ENCODE data around the gene ITGB3BP. TPM values are rescaled to one million over a fixed set of nuclear protein-coding genes. Genes with fewer than 3 reads are reported as not detected.

The ITGB3BP gene
- total RNA-seq, 1 experiment from 2014 or later = 23.6 TPM

DNA sequence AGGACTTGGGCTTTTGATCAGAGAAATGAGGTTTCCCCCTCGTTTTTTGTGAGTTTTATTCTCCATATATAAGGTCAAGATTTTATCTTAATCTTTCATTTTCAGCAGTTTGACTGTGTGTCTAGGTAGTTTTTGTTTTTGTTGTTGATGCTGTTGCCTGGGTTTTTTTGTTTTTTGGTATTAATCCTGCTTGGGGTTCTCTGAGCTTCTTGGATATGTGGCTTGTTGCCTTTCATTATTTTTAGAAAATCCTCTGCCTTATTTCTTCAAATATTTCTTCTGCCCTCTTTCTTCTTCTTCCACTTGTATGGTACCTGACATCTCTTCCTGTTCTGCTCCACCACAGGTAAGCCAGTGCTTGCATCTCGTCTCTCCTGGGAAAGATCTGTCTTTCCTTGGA lies 25.3 kb upstream of the ITGB3BP start:
- no peak for DNase-seq
- no peaks in the 10 kb centered on the region for H3K27me3 Mint-ChIP-seq (ENCODE audit: insufficient read depth, unreplicated experiment)
- intact Hi-C loops (cut with micrococcal nuclease; ENCODE audit: unreplicated experiment) = no loop called here

DNA sequence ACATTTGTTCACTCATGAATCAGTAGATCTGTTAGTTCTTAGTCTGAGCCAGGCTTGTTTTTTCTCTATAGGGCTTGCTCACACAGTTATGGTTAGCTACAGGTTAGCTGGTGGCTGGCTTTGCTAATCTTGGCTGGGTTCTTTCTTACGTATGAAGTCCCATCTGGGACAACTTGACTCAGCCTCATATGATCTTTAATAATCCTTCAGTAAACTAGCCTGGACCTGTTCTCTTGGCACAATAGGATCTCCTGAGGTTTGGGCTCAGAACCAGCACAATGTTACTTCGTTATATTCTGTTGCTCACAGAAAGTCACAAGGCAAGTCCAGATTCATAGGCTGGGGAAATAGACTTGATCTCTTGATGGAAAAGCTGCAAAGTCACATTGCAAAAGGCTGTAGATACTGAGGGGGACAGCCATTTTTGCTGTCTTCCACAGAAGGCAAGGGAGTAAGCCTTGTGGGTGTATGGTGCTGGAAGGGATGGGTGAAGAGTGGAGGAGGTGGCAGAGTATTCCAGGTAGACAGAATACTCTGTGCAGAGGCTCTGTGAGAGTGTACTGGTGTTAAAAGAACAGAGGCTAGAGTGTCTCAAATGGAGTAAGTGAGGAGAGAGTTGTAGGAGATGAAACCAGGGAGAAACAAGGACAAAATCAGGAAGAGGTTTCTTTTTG lies 24.7 kb upstream of the ITGB3BP start:
- no peak overlapping the region for H3K4me3 Mint-ChIP-seq (ENCODE audit: unreplicated experiment)
- no peaks in the 10 kb centered on the region for H3K9me3 ChIP-seq
- CTCF ChIA-PET = no interaction called here
- H3K36me3 ChIP-seq (ENCODE audit: control insufficient read depth, insufficient read depth, low read length) = no peaks in the 10 kb centered on the region
- H3K27ac Mint-ChIP-seq (ENCODE audit: unreplicated experiment) = no peak overlapping the region
- no peaks in the 10 kb centered on the region for H3K27me3 Mint-ChIP-seq (ENCODE audit: insufficient read depth, unreplicated experiment)
- BruUV-seq (replicated peaks) = no TSS peak
- intact Hi-C loops (cut with micrococcal nuclease; ENCODE audit: unreplicated experiment) = no loop called here
- H3K4me3 ChIP-seq (ENCODE audit: low read depth, low read length) = no peak overlapping the region
- H3K9me3 Mint-ChIP-seq (ENCODE audit: unreplicated experiment) = no peaks in the 10 kb centered on the region
- H3K4me1 Mint-ChIP-seq (ENCODE audit: low read depth, unreplicated experiment) = no peaks in the 10 kb centered on the region
- POLR2A ChIA-PET = no interaction called here
- H3K4me1 ChIP-seq = no peaks in the 10 kb centered on the region
- no peaks in the 10 kb centered on the region for H3K36me3 Mint-ChIP-seq (ENCODE audit: insufficient read depth, unreplicated experiment)
- no peaks in the 10 kb centered on the region for H3K27me3 ChIP-seq (replicated peaks; ENCODE audit: control insufficient read depth, insufficient read depth, low read length)
- DNase-seq = no peak
- TF ChIP-seq, protein P1, sequence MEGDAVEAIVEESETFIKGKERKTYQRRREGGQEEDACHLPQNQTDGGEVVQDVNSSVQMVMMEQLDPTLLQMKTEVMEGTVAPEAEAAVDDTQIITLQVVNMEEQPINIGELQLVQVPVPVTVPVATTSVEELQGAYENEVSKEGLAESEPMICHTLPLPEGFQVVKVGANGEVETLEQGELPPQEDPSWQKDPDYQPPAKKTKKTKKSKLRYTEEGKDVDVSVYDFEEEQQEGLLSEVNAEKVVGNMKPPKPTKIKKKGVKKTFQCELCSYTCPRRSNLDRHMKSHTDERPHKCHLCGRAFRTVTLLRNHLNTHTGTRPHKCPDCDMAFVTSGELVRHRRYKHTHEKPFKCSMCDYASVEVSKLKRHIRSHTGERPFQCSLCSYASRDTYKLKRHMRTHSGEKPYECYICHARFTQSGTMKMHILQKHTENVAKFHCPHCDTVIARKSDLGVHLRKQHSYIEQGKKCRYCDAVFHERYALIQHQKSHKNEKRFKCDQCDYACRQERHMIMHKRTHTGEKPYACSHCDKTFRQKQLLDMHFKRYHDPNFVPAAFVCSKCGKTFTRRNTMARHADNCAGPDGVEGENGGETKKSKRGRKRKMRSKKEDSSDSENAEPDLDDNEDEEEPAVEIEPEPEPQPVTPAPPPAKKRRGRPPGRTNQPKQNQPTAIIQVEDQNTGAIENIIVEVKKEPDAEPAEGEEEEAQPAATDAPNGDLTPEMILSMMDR (IDR thresholded peaks at IDR 0.05; ENCODE audit: insufficient read depth in 1 of 2, low read depth in 1 of 2, low read length in 1 of 2, severe bottlenecking in 1 of 2, unreplicated experiment in 1 of 2) = no peak

More for the DNA sequence above, 25.3 kb upstream of the ITGB3BP start:
- no peaks in the 10 kb centered on the region for H3K27me3 ChIP-seq (replicated peaks; ENCODE audit: control insufficient read depth, insufficient read depth, low read length)
- ChIA-PET POLR2A (no interaction called here), CTCF (no interaction called here)
- H3K36me3 ChIP-seq (ENCODE audit: control insufficient read depth, insufficient read depth, low read length) = no peaks in the 10 kb centered on the region
- no peak overlapping the region for H3K4me3 ChIP-seq (ENCODE audit: low read depth, low read length)
- TF ChIP-seq, protein P1 (IDR thresholded peaks at IDR 0.05; ENCODE audit: insufficient read depth in 1 of 2, low read depth in 1 of 2, low read length in 1 of 2, severe bottlenecking in 1 of 2, unreplicated experiment in 1 of 2) = no peak
- H3K4me1 ChIP-seq = no peaks in the 10 kb centered on the region
- Mint-ChIP-seq H3K4me3 (ENCODE audit: unreplicated experiment) (no peak overlapping the region), H3K27ac (ENCODE audit: unreplicated experiment) (no peak overlapping the region), H3K36me3 (ENCODE audit: insufficient read depth, unreplicated experiment) (no peaks in the 10 kb centered on the region), H3K9me3 (ENCODE audit: unreplicated experiment) (no peaks in the 10 kb centered on the region), H3K4me1 (ENCODE audit: low read depth, unreplicated experiment) (no peaks in the 10 kb centered on the region)
- BruUV-seq (replicated peaks) = no TSS peak
- no peaks in the 10 kb centered on the region for H3K9me3 ChIP-seq

DNA sequence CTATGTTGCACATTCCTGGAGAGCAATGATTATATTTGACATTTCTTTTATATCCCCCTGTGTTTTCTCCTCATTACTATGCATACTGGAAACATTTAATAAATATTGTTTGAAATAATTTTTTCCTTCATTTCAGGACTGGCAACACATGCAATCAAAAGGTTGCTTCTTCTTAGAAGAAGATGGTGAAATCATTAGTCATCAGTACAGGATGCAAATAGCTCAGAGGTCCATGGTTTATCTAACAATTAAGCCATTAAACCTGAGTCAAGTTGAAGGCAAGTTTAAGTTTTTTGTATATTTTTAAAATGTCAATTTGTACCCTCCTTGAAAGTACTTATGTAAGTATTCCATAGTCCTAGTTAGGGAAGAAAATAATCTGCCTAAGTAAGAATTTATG lies 22.8 kb upstream of the ITGB3BP start:
- Histone ChIP-seq H3K9me3 (no peaks in the 10 kb centered on the region), H3K4me1 (no peaks in the 10 kb centered on the region), H3K27me3 (replicated peaks; ENCODE audit: control insufficient read depth, insufficient read depth, low read length) (no peaks in the 10 kb centered on the region), H3K4me3 (ENCODE audit: low read depth, low read length) (no peak overlapping the region), H3K36me3 (ENCODE audit: control insufficient read depth, insufficient read depth, low read length) (no peaks in the 10 kb centered on the region)
- POLR2A ChIA-PET = no interaction called here
- CTCF ChIA-PET = no interaction called here
- H3K4me3 Mint-ChIP-seq (ENCODE audit: unreplicated experiment) = no peak overlapping the region
- intact Hi-C loops (cut with micrococcal nuclease; ENCODE audit: unreplicated experiment) = no loop called here
- H3K36me3 Mint-ChIP-seq (ENCODE audit: insufficient read depth, unreplicated experiment) = no peaks in the 10 kb centered on the region
- H3K9me3 Mint-ChIP-seq (ENCODE audit: unreplicated experiment) = no peaks in the 10 kb centered on the region
- H3K27me3 Mint-ChIP-seq (ENCODE audit: insufficient read depth, unreplicated experiment) = no peaks in the 10 kb centered on the region
- no peak for DNase-seq
- no peak overlapping the region for H3K27ac Mint-ChIP-seq (ENCODE audit: unreplicated experiment)
- no TSS peak for BruUV-seq (replicated peaks)
- H3K4me1 Mint-ChIP-seq (ENCODE audit: low read depth, unreplicated experiment) = no peaks in the 10 kb centered on the region
- TF ChIP-seq, protein P1 (IDR thresholded peaks at IDR 0.05; ENCODE audit: insufficient read depth in 1 of 2, low read depth in 1 of 2, low read length in 1 of 2, severe bottlenecking in 1 of 2, unreplicated experiment in 1 of 2) = no peak
